GM21381 (cell line): Measurements from ENCODE around the gene PAX2.

Experiments used
- ATAC-seq: cut with Tn5 transposase; IDR thresholded peaks from one replicate; pipeline ENCODE4 v1.9.1; 2021; ENCODE audit warnings: mild to moderate bottlenecking, moderate library complexity; ENCODE audit not compliant: unreplicated experiment

Gene PAX2

GRCh38 chr10:100835810-100836209 is 90.4 kb downstream of the PAX2 start:
- ATAC-seq, result no peak

- no peak for ATAC-seq
These were observed 91.5 kb downstream of the PAX2 start for GRCh38 chr10:100836891-100837290.

GRCh38 chr10:100837300-100837699 is 91.9 kb downstream of the PAX2 start:
- no peak for ATAC-seq

GRCh38 chr10:100838986-100839385 is 93.6 kb downstream of the PAX2 start:
- no peak for ATAC-seq

GRCh38 chr10:100841528-100841927 is 96.1 kb downstream of the PAX2 start:
- no peak for ATAC-seq

GRCh38 chr10:100847440-100847839 is 102.1 kb downstream of the PAX2 start:
- no peak for ATAC-seq

- ATAC-seq, result no peak
These were observed 103.4 kb downstream of the PAX2 start for GRCh38 chr10:100848770-100849169.

- ATAC-seq, result no peak
These were observed 112.9 kb downstream of the PAX2 start for GRCh38 chr10:100858261-100858660.

- no peak for ATAC-seq
These were observed 113.5 kb downstream of the PAX2 start for GRCh38 chr10:100858747-100859483.

- no peak for ATAC-seq
These were observed 114.0 kb downstream of the PAX2 start for GRCh38 chr10:100859484-100859763.

GRCh38 chr10:100863433-100863832 is 118.1 kb downstream of the PAX2 start:
- no peak for ATAC-seq

- no peak for ATAC-seq
These were observed 118.9 kb downstream of the PAX2 start for GRCh38 chr10:100864036-100864885.

- no peak for ATAC-seq
These were observed 119.6 kb downstream of the PAX2 start for GRCh38 chr10:100864978-100865377.

- ATAC-seq, result no peak
These were observed 120.6 kb downstream of the PAX2 start for GRCh38 chr10:100866010-100866409.

- no peak for ATAC-seq
These were observed 121.3 kb downstream of the PAX2 start for GRCh38 chr10:100866575-100867098.

- ATAC-seq, result no peak
These were observed 122.0 kb downstream of the PAX2 start for GRCh38 chr10:100867261-100867963.

GRCh38 chr10:100868382-100868781 is 123.0 kb downstream of the PAX2 start:
- no peak for ATAC-seq

GRCh38 chr10:100869399-100869798 is 124.0 kb downstream of the PAX2 start:
- no peak for ATAC-seq

GRCh38 chr10:100872034-100872791 is 126.8 kb downstream of the PAX2 start:
- ATAC-seq, result no peak

GRCh38 chr10:100873146-100873826 is 127.9 kb downstream of the PAX2 start:
- no peak for ATAC-seq
